ENCODE measurements around the gene SLC25A1. TPM values are rescaled to one million over a fixed set of nuclear protein-coding genes. Genes with fewer than 3 reads are reported as not detected.

The SLC25A1 gene
- total and polyA plus RNA-seq, 2 donors (not counting 1 experiment from before 2014, with no cell fraction given) = 41.3 to 47.7 TPM

DNA sequence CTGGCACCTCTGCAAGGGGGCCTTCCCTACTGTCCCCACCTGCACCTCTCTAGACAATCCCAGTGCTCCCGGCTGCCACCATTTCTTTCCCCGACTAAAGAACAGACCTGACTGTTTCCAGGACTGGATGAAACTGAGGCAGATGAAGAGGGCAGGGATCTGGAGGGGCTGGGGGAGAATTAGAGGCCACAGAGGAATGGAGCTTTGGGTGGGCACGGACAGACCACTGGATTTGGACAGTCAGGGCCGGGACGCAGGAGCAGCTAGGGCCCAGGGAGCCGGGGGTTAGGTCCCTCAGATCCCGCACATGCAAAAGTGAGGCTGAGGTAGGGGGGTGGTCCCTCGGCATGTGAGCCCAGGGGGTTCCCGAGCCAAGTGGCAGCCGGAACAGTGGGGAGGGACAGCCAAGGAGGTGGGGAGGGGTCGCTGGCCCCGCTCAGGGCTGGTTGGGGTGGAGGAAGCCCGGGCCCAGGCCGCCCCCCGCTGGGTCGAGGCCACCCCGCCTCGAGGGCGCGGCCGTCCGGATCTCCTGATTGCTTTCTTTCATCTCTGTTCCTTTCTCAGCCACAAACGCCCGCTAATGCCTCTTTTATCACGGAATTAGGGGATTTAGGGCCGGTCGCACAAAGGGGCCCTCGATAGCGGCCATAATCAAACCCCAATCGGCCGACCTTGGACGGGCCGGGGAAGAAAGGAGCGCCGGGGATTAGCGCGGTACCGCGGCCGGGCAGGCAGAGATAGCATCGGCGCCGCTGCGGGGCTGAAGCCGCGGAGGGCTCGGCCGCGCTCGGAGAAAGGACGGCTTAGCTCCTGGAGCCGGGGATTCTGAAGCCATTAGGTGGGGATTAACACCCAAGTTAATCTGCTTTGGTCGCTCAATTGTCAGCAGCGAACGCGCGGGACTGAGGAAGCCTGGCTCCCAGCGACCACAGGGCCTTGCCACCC, 9.3 kb downstream of the SLC25A1 start:
- Histone ChIP-seq H3K27me3 (replicated peaks in 1 of 4; ENCODE audit: control extremely low read depth in 1 of 4, control insufficient read depth in 3 of 4, insufficient read depth in 4 of 4, low read length in 3 of 4) (peaks cover 0 to 46% (median 25%) of the 10 kb centered on the region in 4 experiments), H3K4me1 (ENCODE audit: control insufficient read depth in 2 of 2, insufficient read depth in 2 of 2, low read length in 2 of 2) (peaks cover 49 to 52% of the 10 kb centered on the region in 2 donors), H3K4me2 (replicated peaks; ENCODE audit: low read depth, low read length, poor library complexity, severe bottlenecking) (peak overlapping the region; percentile 99), H3K36me3 (replicated peaks in 1 of 2; ENCODE audit: control extremely low read depth in 1 of 2, control insufficient read depth in 1 of 2, extremely low read depth in 1 of 2, insufficient read depth in 2 of 2, low read length in 1 of 2) (no peaks in the 10 kb centered on the region), H3K9me3 (ENCODE audit: control extremely low read depth in 1 of 3, control insufficient read depth in 2 of 3, insufficient read depth in 1 of 3, low read length in 2 of 3) (peaks cover 0 to 18% (median 3%) of the 10 kb centered on the region in 3 donors), H2AFZ (ENCODE audit: insufficient read depth, low read depth, low read length, poor library complexity, severe bottlenecking) (peak overlapping the region; percentile 76), H3K4me3 (ENCODE audit: control extremely low read depth in 1 of 5, extremely low read depth in 1 of 5, insufficient read depth in 1 of 5, low read depth in 2 of 5, low read length in 4 of 5) (peak overlapping the region in 4 of 5 experiments; percentile 14 to 38 (median 28)), H3K9ac (ENCODE audit: low read length) (peak overlapping the region; percentile 53), H3K79me2 (ENCODE audit: control insufficient read depth, insufficient read depth, low read length) (peaks cover 40% of the 10 kb centered on the region), H3K27ac (ENCODE audit: low read length in 2 of 2) (no peak overlapping the region), H4K20me1 (ENCODE audit: control insufficient read depth, insufficient read depth, low read length, poor library complexity, severe bottlenecking) (peaks cover 8% of the 10 kb centered on the region)
- POLR2A ChIA-PET = no interaction called here
- WGBS (ENCODE audit: insufficient coverage) = 10% methylated on average over 56 of the region's 58 CpGs
- Mint-ChIP-seq H3K27me3 (peaks cover 29% of the 10 kb centered on the region), H3K4me1 (peaks cover 47% of the 10 kb centered on the region), H3K9me3 (ENCODE audit: insufficient read depth) (peaks cover 2% of the 10 kb centered on the region), H3K27ac (peak overlapping the region; percentile 38), H3K4me3 (peak overlapping the region; percentile 96)
- ATAC-seq (ENCODE audit: low read depth) (no peak), DNase-seq (peak; percentile 31)
- intact Hi-C loops (cut with micrococcal nuclease) = no loop called here
- TF ChIP-seq, protein P1, sequence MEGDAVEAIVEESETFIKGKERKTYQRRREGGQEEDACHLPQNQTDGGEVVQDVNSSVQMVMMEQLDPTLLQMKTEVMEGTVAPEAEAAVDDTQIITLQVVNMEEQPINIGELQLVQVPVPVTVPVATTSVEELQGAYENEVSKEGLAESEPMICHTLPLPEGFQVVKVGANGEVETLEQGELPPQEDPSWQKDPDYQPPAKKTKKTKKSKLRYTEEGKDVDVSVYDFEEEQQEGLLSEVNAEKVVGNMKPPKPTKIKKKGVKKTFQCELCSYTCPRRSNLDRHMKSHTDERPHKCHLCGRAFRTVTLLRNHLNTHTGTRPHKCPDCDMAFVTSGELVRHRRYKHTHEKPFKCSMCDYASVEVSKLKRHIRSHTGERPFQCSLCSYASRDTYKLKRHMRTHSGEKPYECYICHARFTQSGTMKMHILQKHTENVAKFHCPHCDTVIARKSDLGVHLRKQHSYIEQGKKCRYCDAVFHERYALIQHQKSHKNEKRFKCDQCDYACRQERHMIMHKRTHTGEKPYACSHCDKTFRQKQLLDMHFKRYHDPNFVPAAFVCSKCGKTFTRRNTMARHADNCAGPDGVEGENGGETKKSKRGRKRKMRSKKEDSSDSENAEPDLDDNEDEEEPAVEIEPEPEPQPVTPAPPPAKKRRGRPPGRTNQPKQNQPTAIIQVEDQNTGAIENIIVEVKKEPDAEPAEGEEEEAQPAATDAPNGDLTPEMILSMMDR (IDR thresholded peaks at IDR 0.05) = no peak
- TF ChIP-seq EZH2 (IDR thresholded peaks at IDR 0.05; ENCODE audit: borderline replicate concordance, insufficient read depth, low read depth, low read length, poor library complexity, severe bottlenecking) = no peak
- CTCF ChIA-PET = interaction anchor here (0.7 kb wide), 1 partner anchor 317 kb away, joined by 3 read pairs; no protein-coding TSS in a partner anchor
